ENCODE data around the gene VDR.

The VDR gene

DNA sequence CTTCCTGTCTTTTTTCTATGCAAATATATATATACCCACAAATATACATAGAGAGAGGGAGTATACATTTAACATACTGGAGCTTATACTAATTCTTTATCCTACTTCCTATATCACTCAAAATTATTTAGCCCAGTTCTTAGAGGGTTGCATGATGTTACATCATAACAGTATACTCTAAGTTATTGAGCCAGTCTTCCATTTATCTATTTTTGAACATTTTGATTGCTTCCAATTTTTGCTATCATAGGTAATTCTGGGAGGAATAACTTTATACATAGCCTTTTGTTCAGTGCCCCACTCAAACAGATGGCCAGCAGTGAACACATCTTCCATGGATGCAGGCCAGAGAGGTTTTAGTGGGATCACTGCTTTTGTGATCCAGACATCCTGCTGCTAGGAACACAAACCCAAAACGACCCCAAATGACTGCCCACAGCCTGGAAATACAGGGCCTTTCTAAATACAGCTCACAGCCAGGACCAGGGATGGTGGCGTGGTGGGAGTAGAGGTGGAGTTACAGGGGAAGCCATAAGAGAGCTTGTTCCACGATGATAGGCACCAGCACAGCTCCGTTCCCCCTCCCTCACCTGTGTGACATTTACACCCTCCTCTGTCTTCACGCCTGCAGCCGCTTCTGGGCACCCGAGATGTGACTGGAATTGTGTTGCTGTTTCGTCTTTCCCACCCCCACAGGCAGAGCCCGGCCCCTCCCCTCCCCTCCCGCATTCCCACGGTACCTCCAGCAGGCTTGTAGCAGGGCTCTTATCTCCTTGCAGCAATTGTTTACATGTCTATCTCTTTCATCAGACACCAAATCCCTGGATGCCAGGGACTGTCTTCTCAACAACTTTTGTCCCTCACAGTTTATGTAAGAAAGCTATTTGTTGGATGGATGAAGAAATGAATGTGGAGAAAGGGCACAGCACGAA is 54.4 kb downstream of the VDR start:
- TF ChIP-seq TAF1 (IDR thresholded peaks at IDR 0.05; ENCODE audit: borderline replicate concordance, insufficient read depth, low read length) (no peak), FOXP2 (optimal IDR thresholded peaks at IDR 0.05; ENCODE audit: borderline replicate concordance, extremely low read depth, extremely low read length, insufficient read depth) (no peak), SIN3A (IDR thresholded peaks at IDR 0.05; ENCODE audit: borderline replicate concordance, insufficient read depth, low read length) (no peak), POLR2AphosphoS5 (IDR thresholded peaks at IDR 0.05; ENCODE audit: low read depth, low read length) (no peak)
- TF ChIP-seq, protein P1, sequence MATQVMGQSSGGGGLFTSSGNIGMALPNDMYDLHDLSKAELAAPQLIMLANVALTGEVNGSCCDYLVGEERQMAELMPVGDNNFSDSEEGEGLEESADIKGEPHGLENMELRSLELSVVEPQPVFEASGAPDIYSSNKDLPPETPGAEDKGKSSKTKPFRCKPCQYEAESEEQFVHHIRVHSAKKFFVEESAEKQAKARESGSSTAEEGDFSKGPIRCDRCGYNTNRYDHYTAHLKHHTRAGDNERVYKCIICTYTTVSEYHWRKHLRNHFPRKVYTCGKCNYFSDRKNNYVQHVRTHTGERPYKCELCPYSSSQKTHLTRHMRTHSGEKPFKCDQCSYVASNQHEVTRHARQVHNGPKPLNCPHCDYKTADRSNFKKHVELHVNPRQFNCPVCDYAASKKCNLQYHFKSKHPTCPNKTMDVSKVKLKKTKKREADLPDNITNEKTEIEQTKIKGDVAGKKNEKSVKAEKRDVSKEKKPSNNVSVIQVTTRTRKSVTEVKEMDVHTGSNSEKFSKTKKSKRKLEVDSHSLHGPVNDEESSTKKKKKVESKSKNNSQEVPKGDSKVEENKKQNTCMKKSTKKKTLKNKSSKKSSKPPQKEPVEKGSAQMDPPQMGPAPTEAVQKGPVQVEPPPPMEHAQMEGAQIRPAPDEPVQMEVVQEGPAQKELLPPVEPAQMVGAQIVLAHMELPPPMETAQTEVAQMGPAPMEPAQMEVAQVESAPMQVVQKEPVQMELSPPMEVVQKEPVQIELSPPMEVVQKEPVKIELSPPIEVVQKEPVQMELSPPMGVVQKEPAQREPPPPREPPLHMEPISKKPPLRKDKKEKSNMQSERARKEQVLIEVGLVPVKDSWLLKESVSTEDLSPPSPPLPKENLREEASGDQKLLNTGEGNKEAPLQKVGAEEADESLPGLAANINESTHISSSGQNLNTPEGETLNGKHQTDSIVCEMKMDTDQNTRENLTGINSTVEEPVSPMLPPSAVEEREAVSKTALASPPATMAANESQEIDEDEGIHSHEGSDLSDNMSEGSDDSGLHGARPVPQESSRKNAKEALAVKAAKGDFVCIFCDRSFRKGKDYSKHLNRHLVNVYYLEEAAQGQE (IDR thresholded peaks at IDR 0.05; ENCODE audit: insufficient read depth in 1 of 2, low read depth in 2 of 2, low read length in 2 of 2): no peak

DNA sequence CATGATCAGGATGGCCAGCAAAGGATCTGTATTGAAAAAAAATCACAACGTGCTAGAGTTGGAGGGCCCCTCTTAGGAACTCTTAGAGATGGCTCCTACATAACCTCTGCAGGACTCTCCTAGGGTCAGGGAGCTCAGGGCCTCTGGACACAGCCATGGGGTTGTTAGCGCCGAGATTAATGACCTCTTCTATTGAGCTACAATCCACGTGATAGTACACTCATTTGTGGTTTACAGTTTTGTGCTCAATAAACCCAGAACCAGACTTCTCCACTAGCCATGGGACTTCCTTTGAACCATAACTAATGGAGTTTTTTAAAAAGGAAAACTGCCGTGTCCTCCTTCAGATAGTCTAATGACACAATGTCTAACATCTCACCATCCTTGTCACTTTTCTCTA is 55.5 kb downstream of the VDR start:
- no peak for TF ChIP-seq SIN3A (IDR thresholded peaks at IDR 0.05; ENCODE audit: borderline replicate concordance, insufficient read depth, low read length)
- TF ChIP-seq TAF1 (IDR thresholded peaks at IDR 0.05; ENCODE audit: borderline replicate concordance, insufficient read depth, low read length): no peak
- TF ChIP-seq, protein P1 (IDR thresholded peaks at IDR 0.05; ENCODE audit: insufficient read depth in 1 of 2, low read depth in 2 of 2, low read length in 2 of 2): no peak
- TF ChIP-seq POLR2AphosphoS5 (IDR thresholded peaks at IDR 0.05; ENCODE audit: low read depth, low read length): no peak
- no peak for TF ChIP-seq FOXP2 (optimal IDR thresholded peaks at IDR 0.05; ENCODE audit: borderline replicate concordance, extremely low read depth, extremely low read length, insufficient read depth)

DNA sequence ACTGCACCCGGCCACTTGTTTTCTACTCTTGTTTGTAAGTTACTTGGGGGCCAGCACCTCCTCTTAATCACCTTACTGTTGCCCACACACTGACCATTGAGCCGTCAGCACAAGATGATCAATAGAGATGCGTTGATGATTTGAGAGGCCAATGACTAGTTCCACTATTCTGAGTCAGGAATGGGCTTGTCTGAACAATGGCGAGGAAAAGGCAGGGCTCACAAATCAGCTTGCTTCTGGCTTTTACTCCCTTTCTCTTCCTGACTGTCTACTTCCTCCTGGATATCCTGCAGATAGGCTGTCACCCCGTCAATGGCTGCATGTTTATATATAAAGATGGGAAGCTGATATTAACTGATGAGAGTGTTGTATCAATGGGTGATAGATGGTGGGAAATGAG is 55.9 kb downstream of the VDR start:
- TF ChIP-seq SIN3A (IDR thresholded peaks at IDR 0.05; ENCODE audit: borderline replicate concordance, insufficient read depth, low read length) (no peak), TAF1 (IDR thresholded peaks at IDR 0.05; ENCODE audit: borderline replicate concordance, insufficient read depth, low read length) (no peak), POLR2AphosphoS5 (IDR thresholded peaks at IDR 0.05; ENCODE audit: low read depth, low read length) (no peak), FOXP2 (optimal IDR thresholded peaks at IDR 0.05; ENCODE audit: borderline replicate concordance, extremely low read depth, extremely low read length, insufficient read depth) (no peak)
- TF ChIP-seq, protein P1 (IDR thresholded peaks at IDR 0.05; ENCODE audit: insufficient read depth in 1 of 2, low read depth in 2 of 2, low read length in 2 of 2): no peak

DNA sequence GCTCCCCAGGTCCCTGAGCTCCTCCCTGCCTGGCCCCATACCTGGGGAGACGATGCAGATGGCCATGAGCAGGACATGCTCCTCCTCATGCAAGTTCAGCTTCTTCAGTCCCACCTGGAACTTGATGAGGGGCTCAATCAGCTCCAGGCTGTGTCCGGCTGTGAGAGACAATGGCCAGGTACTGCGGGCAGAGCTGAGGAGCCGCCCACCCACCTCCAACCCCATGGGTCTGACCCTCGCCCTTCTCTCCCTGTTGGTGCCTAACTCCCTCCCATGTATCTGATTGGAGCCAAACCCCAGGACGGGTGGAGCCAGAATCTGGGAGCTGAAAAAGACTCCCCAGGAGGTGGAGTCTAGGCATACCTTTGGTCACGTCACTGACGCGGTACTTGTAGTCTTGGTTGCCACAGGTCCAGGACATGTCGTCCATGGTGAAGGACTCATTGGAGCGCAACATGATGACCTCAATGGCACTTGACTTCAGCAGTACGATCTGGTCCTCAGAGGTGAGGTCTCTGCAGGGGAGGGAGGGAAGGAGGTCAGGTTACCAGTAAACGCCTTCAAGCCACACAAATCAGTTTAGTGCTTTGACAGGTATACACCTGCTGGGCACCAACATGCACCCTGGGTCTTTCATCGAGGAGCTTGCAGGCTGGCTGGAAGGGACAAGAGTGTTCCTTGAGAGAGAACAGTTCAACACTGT is 58.3 kb downstream of the VDR start:
- TF ChIP-seq POLR2AphosphoS5 (IDR thresholded peaks at IDR 0.05; ENCODE audit: low read depth, low read length): no peak

DNA sequence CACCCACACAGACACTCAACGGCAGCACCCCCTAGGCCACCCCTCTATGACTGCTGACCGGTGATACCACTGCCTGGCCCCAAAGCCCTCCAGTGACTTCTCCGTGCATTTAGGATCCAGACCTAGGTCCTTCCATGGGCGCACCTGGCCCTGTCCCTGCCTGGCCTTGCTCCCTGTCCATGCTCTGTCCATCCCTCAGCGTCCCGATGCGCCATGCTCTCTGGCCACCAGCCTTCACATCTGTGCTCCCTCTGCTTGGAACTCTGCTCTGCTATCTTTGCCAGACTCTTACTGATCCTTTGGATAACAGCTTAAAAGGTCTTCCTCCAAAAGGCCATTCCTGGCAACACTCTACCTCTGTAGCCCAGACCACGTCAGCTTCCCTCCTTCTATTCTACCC is 59.7 kb downstream of the VDR start:
- TF ChIP-seq TAF1 (IDR thresholded peaks at IDR 0.05; ENCODE audit: borderline replicate concordance, insufficient read depth, low read length) (no peak), POLR2AphosphoS5 (IDR thresholded peaks at IDR 0.05; ENCODE audit: low read depth, low read length) (no peak), SIN3A (IDR thresholded peaks at IDR 0.05; ENCODE audit: borderline replicate concordance, insufficient read depth, low read length) (no peak), FOXP2 (optimal IDR thresholded peaks at IDR 0.05; ENCODE audit: borderline replicate concordance, extremely low read depth, extremely low read length, insufficient read depth) (no peak)
- TF ChIP-seq, protein P1 (IDR thresholded peaks at IDR 0.05; ENCODE audit: insufficient read depth in 1 of 2, low read depth in 2 of 2, low read length in 2 of 2): no peak
